SK-N-MC (cell line): ENCODE data around the gene NGEF.

Source experiments
- DNase-seq: peaks from one replicate; pipeline ENCODE4 v3.0.0-alpha.2; 2011; ENCODE audit warnings: low read depth, low spot score
- H3K27ac ChIP-seq: fragments of 200-600 bp; sonication (generic); 2 replicates; pipeline ENCODE4 v1.5.1; 2016; ENCODE audit warnings: mixed run types
- H3K36me3 ChIP-seq: fragments of 200-600 bp; sonication (generic); 2 replicates; pipeline ENCODE4 v1.6.1; 2017; ENCODE audit warnings: antibody characterized with exemption, low read length, mixed read lengths; ENCODE audit not compliant: insufficient read depth
- H3K4me3 ChIP-seq: fragments of 200-600 bp; sonication (generic); 2 replicates; pipeline ENCODE4 v1.5.1; 2016
- H3K9ac ChIP-seq: fragments of 200-600 bp; sonication (generic); 2 replicates; pipeline ENCODE4 v1.8.0; 2017; ENCODE audit warnings: mixed run types, mixed read lengths; ENCODE audit not compliant: insufficient read length
- H3K9me3 ChIP-seq: fragments of 200-600 bp; sonication (generic); 2 replicates; pipeline ENCODE4 v1.6.1; 2017; ENCODE audit warnings: low read depth, mild to moderate bottlenecking, antibody characterized with exemption, low read length, moderate library complexity, mixed read lengths
- EZH2 ChIP-seq: fragments of 200-600 bp; sonication (generic); IDR thresholded peaks from one replicate; pipeline ENCODE4 v1.6.1; 2017; ENCODE audit warnings: antibody characterized with exemption
- FOXP2 ChIP-seq: optimal IDR thresholded peaks from 2 replicates; pipeline ENCODE3; 2011; ENCODE audit warnings: mild to moderate bottlenecking, moderate library complexity; ENCODE audit not compliant: insufficient read depth; ENCODE audit errors: extremely low read length, control extremely low read depth
- POLR2AphosphoS5 ChIP-seq: IDR thresholded peaks from 2 replicates; pipeline ENCODE4 v1.6.1; 2012; ENCODE audit warnings: mild to moderate bottlenecking, low read depth, low read length, borderline replicate concordance

NGEF gene

GRCh38 chr2:232842689-232843088 is 170.4 kb downstream of the NGEF start:
- TF ChIP-seq POLR2AphosphoS5 (no peak), EZH2 (no peak), FOXP2 (no peak)
- H3K36me3 ChIP-seq: peaks cover 73% of the 10 kb centered on the region
- H3K9ac ChIP-seq: no peak overlapping the region
- no peak overlapping the region for H3K27ac ChIP-seq
- no peak overlapping the region for H3K4me3 ChIP-seq
- no peaks in the 10 kb centered on the region for H3K9me3 ChIP-seq
- no peak for DNase-seq

GRCh38 chr2:232839411-232840079 is 173.5 kb downstream of the NGEF start:
- DNase-seq: no peak
- no peak for TF ChIP-seq FOXP2
- no peak for TF ChIP-seq POLR2AphosphoS5
- TF ChIP-seq EZH2: no peak
- no peak overlapping the region for H3K9ac ChIP-seq
- no peak overlapping the region for H3K27ac ChIP-seq
- H3K36me3 ChIP-seq: peaks cover 53% of the 10 kb centered on the region
- no peaks in the 10 kb centered on the region for H3K9me3 ChIP-seq
- H3K4me3 ChIP-seq: no peak overlapping the region

GRCh38 chr2:232838406-232838874 is 174.6 kb downstream of the NGEF start:
- Histone ChIP-seq H3K9ac (no peak overlapping the region), H3K36me3 (peaks cover 53% of the 10 kb centered on the region), H3K27ac (no peak overlapping the region), H3K9me3 (no peaks in the 10 kb centered on the region), H3K4me3 (no peak overlapping the region)
- no peak for DNase-seq
- TF ChIP-seq POLR2AphosphoS5 (no peak), FOXP2 (no peak), EZH2 (no peak)

GRCh38 chr2:232836934-232837333 is 176.1 kb downstream of the NGEF start:
- Histone ChIP-seq H3K27ac (no peak overlapping the region), H3K36me3 (peaks cover 55% of the 10 kb centered on the region), H3K9ac (no peak overlapping the region), H3K9me3 (no peaks in the 10 kb centered on the region), H3K4me3 (no peak overlapping the region)
- no peak for DNase-seq
- TF ChIP-seq EZH2 (no peak), FOXP2 (no peak), POLR2AphosphoS5 (no peak)

GRCh38 chr2:232835687-232836208 is 177.3 kb downstream of the NGEF start:
- TF ChIP-seq FOXP2 (no peak), EZH2 (no peak), POLR2AphosphoS5 (no peak)
- Histone ChIP-seq H3K27ac (no peak overlapping the region), H3K9me3 (no peaks in the 10 kb centered on the region), H3K36me3 (peaks cover 58% of the 10 kb centered on the region), H3K4me3 (no peak overlapping the region), H3K9ac (no peak overlapping the region)
- no peak for DNase-seq

GRCh38 chr2:232833830-232834229 is 179.2 kb downstream of the NGEF start:
- peaks cover 52% of the 10 kb centered on the region for H3K36me3 ChIP-seq
- TF ChIP-seq EZH2 (no peak), POLR2AphosphoS5 (no peak), FOXP2 (no peak)
- no peak overlapping the region for H3K4me3 ChIP-seq
- no peak for DNase-seq
- no peaks in the 10 kb centered on the region for H3K9me3 ChIP-seq
- H3K27ac ChIP-seq: no peak overlapping the region
- H3K9ac ChIP-seq: no peak overlapping the region

- H3K4me3 ChIP-seq: no peak overlapping the region
- H3K27ac ChIP-seq: no peak overlapping the region
- TF ChIP-seq POLR2AphosphoS5 (no peak), EZH2 (no peak)
- H3K9me3 ChIP-seq: no peaks in the 10 kb centered on the region
- H3K9ac ChIP-seq: no peak overlapping the region
- DNase-seq: no peak
- H3K36me3 ChIP-seq: peaks cover 48% of the 10 kb centered on the region
Observed at GRCh38 chr2:232831496-232831895, 181.6 kb downstream of the NGEF start.

- no peaks in the 10 kb centered on the region for H3K9me3 ChIP-seq
- no peak overlapping the region for H3K9ac ChIP-seq
- no peak overlapping the region for H3K27ac ChIP-seq
- H3K36me3 ChIP-seq: peaks cover 53% of the 10 kb centered on the region
- no peak for DNase-seq
- H3K4me3 ChIP-seq: no peak overlapping the region
- no peak for TF ChIP-seq FOXP2
- TF ChIP-seq POLR2AphosphoS5: no peak
- TF ChIP-seq EZH2: no peak
Observed at GRCh38 chr2:232829988-232830387, 183.1 kb downstream of the NGEF start.
